Naive thymus-derived CD4-positive, alpha-beta T cell (primary cell): ENCODE measurements around the gene SOWAHB. TPM values are rescaled to one million over a fixed set of nuclear protein-coding genes. Genes with fewer than 3 reads are reported as not detected.

Experiments used
- ATAC-seq: fragments of 150-1000 bp; cut with Tn5 transposase; 2 replicates; pipeline ENCODE4 v1.10.0; 2021; ENCODE audit warnings: mild to moderate bottlenecking, moderate library complexity
- CTCF ChIA-PET: fragments of 350-600 bp; sonication (Branson Sonifier 250); formaldehyde crosslinking; loops from one replicate; lab custom pipeline; 2021; ENCODE audit warnings: antibody characterized with exemption; lab: Charles Lee
- POLR2A ChIA-PET: fragments of 350-600 bp; sonication (Branson Sonifier 250); formaldehyde crosslinking; loops from one replicate; lab custom pipeline; 2021; ENCODE audit warnings: antibody characterized with exemption, inconsistent platforms; lab: Charles Lee
- DNase-seq, 9 donors: peaks; one replicate each; pipeline versions ENCODE4 v3.0.0 to v3.0.0-alpha.2; 2020 to 2022; ENCODE audit warnings: mixed read lengths in 1 of 9
- H3K27ac ChIP-seq: one replicate; pipeline ENCODE4 v1.7.0; 2013; ENCODE audit warnings: mild to moderate bottlenecking, low read depth, low read length, moderate library complexity
- H3K27me3 ChIP-seq, 2 donors: one replicate each; pipeline ENCODE4 v1.7.0; 2013; ENCODE audit warnings: low read length in 2 of 2, mild to moderate bottlenecking in 2 of 2, moderate library complexity in 2 of 2; ENCODE audit not compliant: control insufficient read depth in 2 of 2, insufficient read depth in 2 of 2
- H3K36me3 ChIP-seq, 3 experiments: 1 replicate in 2 of 3; 2 replicates in 1 of 3; pipeline ENCODE4 v1.7.0; 2013; ENCODE audit warnings: low read length in 3 of 3, mild to moderate bottlenecking in 3 of 3, moderate library complexity in 1 of 3; ENCODE audit not compliant: insufficient read depth in 3 of 3, control insufficient read depth in 2 of 3
- H3K4me1 ChIP-seq, 2 donors: one replicate each; pipeline ENCODE4 v1.7.0; 2013; ENCODE audit warnings: low read length in 2 of 2, mild to moderate bottlenecking in 2 of 2, moderate library complexity in 1 of 2; ENCODE audit not compliant: control insufficient read depth in 2 of 2, insufficient read depth in 2 of 2
- H3K4me3 ChIP-seq: 2 replicates; pipeline ENCODE4 v1.7.0; 2013; ENCODE audit warnings: mild to moderate bottlenecking, low read length
- H3K9me3 ChIP-seq, 3 experiments: 1 replicate in 2 of 3; 2 replicates in 1 of 3; pipeline ENCODE4 v1.7.0; 2013; ENCODE audit warnings: low read length in 3 of 3; ENCODE audit not compliant: control insufficient read depth in 2 of 3
- H3K27ac Mint-ChIP-seq, 9 donors: one replicate each; pipeline ENCODE4 v1.8.0; 2020 to 2022; ENCODE audit warnings: mixed read lengths in 9 of 9, mild to moderate bottlenecking in 8 of 9, moderate library complexity in 5 of 9, inconsistent platforms in 2 of 9
- H3K27me3 Mint-ChIP-seq, 5 donors: one replicate each; pipeline ENCODE4 v1.8.0; 2021 to 2022; ENCODE audit warnings: mixed read lengths in 5 of 5, mild to moderate bottlenecking in 1 of 5
- H3K36me3 Mint-ChIP-seq, 5 donors: one replicate each; pipeline ENCODE4 v1.8.0; 2020 to 2022; ENCODE audit warnings: mixed read lengths in 5 of 5, mild to moderate bottlenecking in 3 of 5, inconsistent platforms in 1 of 5
- H3K4me1 Mint-ChIP-seq, 7 donors: one replicate each; pipeline ENCODE4 v1.8.0; 2020 to 2022; ENCODE audit warnings: mixed read lengths in 7 of 7, mild to moderate bottlenecking in 3 of 7, inconsistent platforms in 1 of 7
- H3K4me3 Mint-ChIP-seq, 10 donors: one replicate each; pipeline ENCODE4 v1.8.0; 2020 to 2022; ENCODE audit warnings: mild to moderate bottlenecking in 10 of 10, mixed read lengths in 10 of 10, moderate library complexity in 6 of 10, inconsistent platforms in 2 of 10
- H3K9me3 Mint-ChIP-seq, 11 donors: one replicate each; pipeline ENCODE4 v1.8.0; 2020 to 2022; ENCODE audit warnings: mixed read lengths in 11 of 11, mild to moderate bottlenecking in 4 of 11, inconsistent platforms in 1 of 11, moderate library complexity in 1 of 11
- intact Hi-C, 2 donors: fragments of 100-400 bp; cut with micrococcal nuclease; formaldehyde crosslinking; loops; one replicate each; pipeline ENCODE4 v1.15.1; 2023
- polyA plus RNA-seq, 2 donors: library from polyadenylated mRNA; unstranded; fragments of 300-500 nt; fragmentation: Illumina TruSeq; gene quantifications; one replicate each; pipeline ENCODE4 v1.2.3, GENCODE V29; 2021
- total RNA-seq, 6 experiments: library from RNA in 5 of 6; stranded (reverse) in 5 of 6; gene quantifications; 1 replicate in 5 of 6; 2 replicates in 1 of 6; pipeline ENCODE4 v1.2.3 and lab custom pipeline; 2021 to 2026

The SOWAHB gene
- total and polyA plus RNA-seq, 7 experiments from 2014 or later = 0.05 TPM; not detected in 6

- Mint-ChIP-seq H3K27ac (no peak overlapping the region), H3K27me3 (peaks cover 5 to 18% (median 14%) of the 10 kb centered on the region in 5 donors), H3K9me3 (peaks cover 0 to 4% (median 0%) of the 10 kb centered on the region in 11 donors), H3K4me1 (peaks cover 0 to 3% (median 0%) of the 10 kb centered on the region in 7 donors), H3K4me3 (no peak overlapping the region), H3K36me3 (peaks cover 0 to 4% (median 0%) of the 10 kb centered on the region in 5 donors)
- no peaks in the 10 kb centered on the region for H3K4me1 ChIP-seq
- no peak overlapping the region for H3K4me3 ChIP-seq
- H3K27ac ChIP-seq = no peak overlapping the region
- no peaks in the 10 kb centered on the region for H3K27me3 ChIP-seq
- H3K9me3 ChIP-seq = no peaks in the 10 kb centered on the region
- no peak for ATAC-seq
- ChIA-PET POLR2A (no interaction called here), CTCF (no interaction called here)
- H3K36me3 ChIP-seq = no peaks in the 10 kb centered on the region
- intact Hi-C loops = no loop called here
- DNase-seq = no peak
Observed at GRCh38 chr4:76851375-76851774, 46.6 kb downstream of the SOWAHB start.

- peaks cover 0 to 4% (median 0%) of the 10 kb centered on the region in 5 donors for H3K36me3 Mint-ChIP-seq
- H3K9me3 ChIP-seq = no peaks in the 10 kb centered on the region
- peaks cover 0 to 3% (median 0%) of the 10 kb centered on the region in 7 donors for H3K4me1 Mint-ChIP-seq
- H3K27me3 ChIP-seq = no peaks in the 10 kb centered on the region
- no peaks in the 10 kb centered on the region for H3K36me3 ChIP-seq
- H3K27me3 Mint-ChIP-seq = peaks cover 5 to 18% (median 14%) of the 10 kb centered on the region in 5 donors
- H3K27ac ChIP-seq = no peak overlapping the region
- intact Hi-C loops = no loop called here
- ChIA-PET CTCF (no interaction called here), POLR2A (no interaction called here)
- H3K4me1 ChIP-seq = no peaks in the 10 kb centered on the region
- no peak overlapping the region for H3K27ac Mint-ChIP-seq
- no peak overlapping the region for H3K4me3 ChIP-seq
- H3K9me3 Mint-ChIP-seq = peaks cover 0 to 4% (median 0%) of the 10 kb centered on the region in 11 donors
- ATAC-seq (no peak), DNase-seq (no peak)
- H3K4me3 Mint-ChIP-seq = no peak overlapping the region
Observed at GRCh38 chr4:76850010-76850441, 47.9 kb downstream of the SOWAHB start.

Other genes with a start within 250 kb of the SOWAHB start
- gene SEPTIN11, start 51.6 kb upstream of the SOWAHB start, total RNA-seq = 10 to 100 TPM; 12.2 to 29.3 (median 20.3) TPM
- 10 to 100 TPM in 1 of 2 donors, 1 to 10 TPM in 1; 9.2 to 16.3 TPM for gene SEPTIN11, start 51.6 kb upstream of the SOWAHB start, polyA plus RNA-seq
- 100 to 1,000 TPM; 206 to 393 (median 314) TPM for gene CCNI, start 177.8 kb upstream of the SOWAHB start, total RNA-seq
- gene CCNI, start 177.8 kb upstream of the SOWAHB start, polyA plus RNA-seq = 100 to 1,000 TPM; 345 to 418 TPM